AG08396 (cell line): Measurements from ENCODE around the gene CFAP157.
"Not testable (repeated sequence)": the region's sequence is repeated elsewhere in the genome, so short reads cannot be mapped to it uniquely, and the experiment has no call there.

Experiments
- DNase-seq: peaks from one replicate; pipeline ENCODE4 v3.0.0; 2012; ENCODE audit warnings: low spot score, mixed read lengths

CFAP157 gene

DNA sequence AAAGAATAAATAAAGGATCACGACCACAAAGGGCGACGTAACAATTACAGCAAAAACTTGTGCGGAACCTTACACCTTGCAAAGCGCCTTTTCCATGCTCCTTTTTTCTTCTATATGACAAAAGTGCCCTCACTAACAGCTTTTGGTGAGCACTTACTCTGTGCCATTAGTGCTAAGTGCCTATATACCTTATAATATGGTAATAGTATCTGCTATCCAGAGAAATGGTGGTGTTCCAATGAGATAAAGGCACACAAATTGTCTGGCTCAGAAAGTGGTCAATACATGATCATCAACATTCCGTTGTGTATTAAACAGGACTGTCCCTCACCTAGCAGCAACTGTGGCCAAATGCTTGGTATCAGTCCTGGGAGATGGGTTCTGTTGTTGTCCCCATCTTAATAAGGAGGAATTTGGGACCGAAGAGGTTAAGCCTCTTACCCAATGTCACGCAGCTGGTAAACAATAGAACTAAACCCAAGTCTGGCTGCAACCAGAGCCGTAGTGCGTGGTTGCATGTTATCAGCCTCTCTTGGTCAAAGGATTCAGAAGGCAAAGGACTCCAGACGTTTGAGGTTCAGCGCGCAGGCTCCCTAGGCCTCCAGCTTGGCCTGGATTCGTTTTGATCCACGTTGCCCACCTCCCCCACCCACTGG is 28.9 kb downstream of the CFAP157 start:
- no peak for DNase-seq

DNA sequence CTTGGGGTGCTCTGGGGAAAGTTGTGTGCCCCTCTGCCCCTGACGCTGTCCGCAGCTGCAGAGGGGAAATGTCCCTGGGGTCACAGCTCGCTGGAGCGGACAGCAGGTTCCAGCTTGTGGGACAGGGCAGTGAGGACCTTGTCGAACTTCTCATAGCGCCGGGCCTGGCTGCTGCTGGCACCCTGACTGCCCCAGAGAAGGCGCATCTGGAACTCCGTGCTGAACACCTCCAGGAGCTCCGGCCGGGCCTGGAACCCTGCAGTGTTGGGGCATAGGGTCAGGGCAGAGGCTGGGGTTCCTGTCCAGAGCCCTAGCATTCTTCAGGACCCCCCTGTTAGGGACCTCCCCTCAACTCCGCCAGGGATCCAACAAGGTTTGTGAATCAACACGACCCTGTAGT is 31.9 kb downstream of the CFAP157 start:
- DNase-seq: no peak

DNA sequence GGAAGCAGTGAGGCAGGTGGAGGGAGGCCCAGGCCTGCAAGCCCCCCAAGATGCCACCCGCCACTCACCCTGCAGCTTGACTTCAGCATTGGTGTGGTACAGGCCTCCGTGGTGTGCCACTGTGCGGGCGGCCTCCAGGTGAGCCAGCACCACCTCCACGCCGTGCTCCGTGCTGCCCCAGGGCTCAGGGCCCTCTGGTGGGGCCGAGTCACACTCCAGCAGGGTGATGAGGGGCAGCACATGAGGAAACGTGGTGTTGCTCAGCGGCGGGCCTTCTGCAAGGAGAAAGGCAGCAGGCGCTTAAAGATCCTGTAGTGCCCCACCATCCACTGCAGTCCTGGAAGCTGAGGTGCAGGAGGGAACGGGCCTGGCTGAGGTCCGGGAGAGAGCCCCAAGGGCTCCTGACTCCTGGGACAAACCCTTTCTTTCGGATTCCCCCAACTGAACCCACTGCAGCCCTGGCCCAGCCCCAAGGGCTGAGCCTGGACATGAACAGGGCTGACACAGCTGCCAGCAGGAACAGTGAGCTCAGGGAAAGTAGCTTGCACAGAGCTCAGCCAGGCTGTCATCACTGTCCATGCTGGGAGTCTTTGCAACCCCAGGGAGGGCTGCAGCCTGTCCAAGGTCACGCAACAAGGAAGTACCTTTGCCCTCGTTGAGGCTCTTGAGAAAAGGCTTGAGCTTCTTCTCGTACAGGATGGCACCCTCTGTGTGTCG is 33.0 kb downstream of the CFAP157 start:
- no peak for DNase-seq

DNA sequence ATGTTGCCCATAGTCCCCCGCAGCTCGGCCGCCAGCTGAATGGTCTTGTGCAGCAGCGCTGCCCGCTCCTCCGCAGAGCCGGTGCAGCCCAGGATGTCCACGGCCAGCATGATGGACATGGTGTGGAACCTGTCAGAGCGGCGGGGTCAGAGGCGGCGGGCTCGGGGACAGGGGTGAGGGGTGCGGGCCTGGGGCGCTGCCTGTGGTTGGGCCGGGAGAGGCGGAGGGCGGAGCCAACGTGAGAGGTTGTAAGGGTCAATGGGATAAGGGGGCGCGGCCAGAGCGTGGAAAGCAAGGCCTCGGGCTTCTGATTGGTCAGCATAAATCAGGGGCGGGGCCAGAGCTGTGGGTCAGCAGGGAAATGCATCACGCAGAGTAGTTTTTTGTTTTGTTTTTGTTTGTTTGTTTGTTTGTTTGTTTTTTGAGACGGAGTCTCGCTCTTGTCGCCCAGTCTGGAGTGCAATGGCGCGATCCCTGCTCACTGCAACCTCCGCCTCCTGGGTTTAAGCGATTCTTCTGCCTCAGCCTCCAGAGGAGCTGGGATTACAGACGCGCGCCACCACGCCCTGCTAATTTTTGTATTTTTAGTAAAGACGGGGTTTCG is 35.1 kb downstream of the CFAP157 start:
- DNase-seq: peak; percentile 67

DNA sequence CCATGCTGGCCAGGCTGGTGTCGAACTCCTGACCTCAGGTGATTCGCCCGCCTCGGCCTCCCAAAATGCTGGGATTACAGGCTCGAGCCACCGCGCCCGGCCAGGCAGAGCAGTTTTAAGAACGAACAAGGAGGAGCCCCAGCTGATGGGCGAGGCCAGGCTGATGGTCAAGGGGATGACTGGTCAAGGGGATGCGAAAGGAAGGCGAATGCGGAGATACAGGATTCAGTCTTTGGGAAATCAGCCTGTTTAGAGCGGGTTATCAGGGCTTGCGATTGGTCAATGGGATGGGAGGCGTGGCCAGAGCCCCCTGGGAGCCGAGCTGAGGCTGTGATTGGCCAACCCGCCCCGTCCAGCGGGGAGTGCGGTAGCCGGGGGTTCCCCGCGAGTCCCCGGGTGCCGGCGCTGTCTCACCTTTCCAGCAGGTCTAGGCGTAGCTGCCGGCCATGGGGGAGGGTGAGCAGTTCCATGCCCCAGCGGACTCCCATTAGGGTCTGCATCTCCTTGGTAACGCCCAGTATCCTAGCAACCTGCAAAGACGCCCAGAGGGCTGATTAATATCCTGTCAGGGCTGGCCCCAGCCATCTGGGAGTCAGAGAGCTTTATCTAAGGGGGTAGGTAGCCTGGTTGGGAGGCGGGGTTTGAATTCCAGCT is 35.8 kb downstream of the CFAP157 start:
- peak; percentile 87 for DNase-seq

DNA sequence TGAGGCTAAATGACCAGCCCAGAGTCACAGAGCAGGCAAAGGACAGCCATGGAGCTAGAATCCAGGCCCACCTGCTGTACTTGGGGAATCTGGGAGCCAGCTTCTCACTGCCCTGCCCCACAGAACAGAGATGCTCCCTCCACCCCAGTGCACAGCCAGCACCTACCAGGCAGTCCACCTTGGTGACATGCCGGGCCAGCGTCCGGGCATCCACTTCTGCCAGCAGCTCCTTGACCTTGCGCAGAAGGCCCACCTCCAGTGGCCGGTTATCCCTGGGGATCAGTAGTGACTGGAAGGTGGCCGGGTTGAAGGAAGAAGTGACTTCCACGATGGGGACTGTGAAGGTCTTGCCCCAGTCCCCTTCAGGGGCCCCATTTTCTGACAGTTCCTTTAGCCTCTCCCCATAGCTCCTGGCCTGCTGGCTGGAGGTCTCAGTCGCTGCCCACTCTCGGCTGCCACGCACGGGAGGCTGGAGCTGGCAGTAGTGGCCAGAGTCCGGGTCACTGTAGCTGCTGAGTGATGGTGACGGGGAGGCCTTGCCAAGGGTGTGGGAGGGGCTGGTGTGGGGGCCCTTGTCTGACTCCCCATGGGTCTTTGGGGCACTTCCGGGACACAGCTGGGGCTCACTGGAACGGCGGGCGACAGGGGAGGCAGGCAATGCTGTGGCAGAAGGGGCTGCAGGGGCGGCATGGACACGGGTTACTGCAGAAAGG is 37.8 kb downstream of the CFAP157 start:
- DNase-seq: no peak

DNA sequence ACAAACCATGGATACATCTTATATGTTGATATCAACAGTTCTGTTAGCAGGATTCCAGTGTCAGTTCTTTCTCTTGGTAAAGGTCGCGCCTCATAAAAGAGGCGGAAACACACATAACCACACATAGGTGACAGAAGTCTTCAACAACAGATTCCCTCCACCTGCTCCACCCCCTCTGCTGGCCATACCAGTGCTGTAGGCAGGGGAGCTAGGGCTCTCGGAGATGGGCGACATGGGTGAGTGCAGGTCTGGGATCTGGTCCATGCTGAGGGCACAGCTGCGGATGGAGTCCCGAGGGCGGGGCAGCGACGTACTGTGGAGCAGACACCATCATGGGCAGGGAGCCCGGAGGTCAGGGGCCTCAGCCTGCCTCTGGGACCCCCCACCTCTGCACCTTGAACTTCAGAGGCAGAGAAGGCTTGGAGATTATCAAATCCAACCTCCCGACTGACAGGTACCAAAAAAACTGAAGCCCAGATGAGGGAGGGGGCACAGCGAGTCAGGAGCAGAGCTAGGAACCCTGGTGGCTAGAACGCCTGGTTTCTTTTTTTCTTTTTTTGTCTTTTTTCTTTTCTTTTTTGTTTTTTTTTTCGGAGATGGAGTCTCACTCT is 40.3 kb downstream of the CFAP157 start:
- DNase-seq: no peak

DNA sequence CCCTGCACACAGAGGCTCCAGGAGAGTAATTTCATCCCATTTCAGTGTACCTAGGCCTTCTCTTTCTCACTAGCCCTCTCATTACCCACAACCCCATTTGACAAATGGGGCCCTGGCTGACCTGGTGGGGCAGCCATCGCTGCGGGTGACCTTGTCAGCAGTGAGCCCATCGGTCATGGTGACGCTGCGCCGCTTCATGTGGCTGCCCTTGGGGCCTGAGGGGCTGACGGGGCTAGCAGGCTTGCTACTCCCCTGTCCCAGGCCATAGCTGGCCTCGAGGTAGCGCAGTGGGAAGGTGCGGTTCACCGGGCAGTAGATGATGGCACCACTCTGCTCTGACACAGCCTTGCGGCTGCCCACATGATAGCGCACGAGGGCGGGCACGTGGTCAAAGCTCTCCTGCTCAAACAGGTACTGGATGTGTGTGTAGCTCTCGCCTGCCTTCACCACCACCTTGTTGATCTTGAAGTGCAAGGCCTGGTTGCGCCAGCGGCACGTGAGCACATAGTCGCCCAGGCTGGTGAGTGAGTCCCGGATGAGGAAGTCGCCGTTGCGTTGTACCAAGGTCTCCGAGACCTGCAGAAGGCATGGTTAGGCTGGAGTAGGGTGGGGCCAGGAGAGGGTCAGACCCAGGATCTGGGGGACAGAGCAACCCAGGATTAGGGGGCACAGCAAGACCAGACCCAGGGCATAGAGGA is 42.5 kb downstream of the CFAP157 start:
- DNase-seq: no peak

DNA sequence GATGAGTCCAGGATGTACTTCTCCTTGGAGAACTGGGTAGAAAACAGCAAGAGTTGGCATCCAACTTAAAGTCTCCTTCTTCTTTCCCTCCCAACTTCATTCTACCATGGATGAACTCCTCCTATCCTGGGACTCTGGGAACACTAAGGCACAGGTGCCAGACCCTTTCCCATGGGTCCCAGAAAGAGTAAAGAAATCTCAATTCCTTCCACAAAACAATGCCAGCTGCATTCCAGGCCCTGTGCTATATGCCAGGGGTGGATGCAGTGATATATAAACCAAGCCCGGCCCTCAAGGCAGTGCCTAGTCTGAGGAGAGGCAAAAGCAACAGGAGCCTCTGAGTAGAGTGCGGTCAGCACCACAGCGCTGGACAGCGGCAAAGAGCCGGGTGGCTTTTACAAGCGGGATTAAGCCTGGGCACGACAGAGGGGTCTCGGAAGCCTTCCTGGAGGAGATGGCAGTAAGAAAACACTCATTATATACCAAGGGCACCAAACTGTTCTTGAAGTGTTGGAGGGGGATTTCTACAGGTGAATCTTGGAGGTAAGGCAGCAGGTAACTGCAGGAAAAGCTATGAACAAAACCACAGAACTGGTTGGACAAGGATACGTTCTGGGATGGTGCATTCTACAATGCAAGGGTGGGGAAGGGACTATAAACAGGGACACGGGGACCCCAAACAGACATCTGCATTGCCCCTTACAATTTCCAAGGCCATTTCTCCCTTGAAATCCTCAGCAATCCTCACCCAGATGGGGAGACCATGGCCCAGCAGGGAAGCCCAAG is 44.7 kb downstream of the CFAP157 start:
- DNase-seq: peak; percentile 71

DNA sequence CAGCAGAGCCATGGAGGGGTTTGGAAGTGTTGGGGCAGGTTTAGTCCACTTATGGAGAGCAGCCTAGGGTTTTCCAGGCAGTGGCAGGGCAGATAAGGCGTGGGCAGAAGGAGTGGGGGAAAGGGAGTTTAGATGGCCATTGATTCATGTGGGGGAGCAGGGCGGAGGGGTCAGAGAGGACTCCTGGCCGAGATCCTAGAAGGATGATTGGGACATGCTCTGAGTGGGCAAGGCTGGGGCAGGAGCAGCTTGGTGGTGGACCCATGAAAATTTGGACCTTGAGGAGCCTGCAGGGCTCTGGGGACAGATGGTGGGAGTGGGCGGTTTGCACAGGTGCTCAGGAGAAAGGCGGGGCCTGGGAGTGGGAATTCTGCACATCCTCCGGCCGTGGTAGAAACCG is 46.4 kb downstream of the CFAP157 start:
- no peak for DNase-seq

DNA sequence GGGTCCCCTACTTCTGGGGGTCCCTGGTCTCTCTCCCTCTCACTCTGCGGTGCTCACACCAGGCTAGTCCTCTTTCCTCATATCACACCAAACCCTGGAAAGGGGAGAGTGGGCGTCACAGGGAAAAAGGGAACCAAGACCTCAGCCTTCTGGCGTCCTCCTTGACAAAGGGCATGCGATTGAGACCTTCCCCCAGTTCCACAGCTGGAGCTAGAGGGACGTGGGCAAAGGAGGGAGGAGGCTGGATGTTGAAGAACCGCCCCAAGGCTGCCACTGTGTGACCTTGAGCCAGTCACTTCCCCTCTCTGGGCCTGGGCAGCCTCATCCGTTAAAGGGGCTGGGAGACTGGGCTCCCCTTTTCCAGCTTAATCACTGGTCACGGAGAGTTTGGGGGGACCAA is 46.8 kb downstream of the CFAP157 start:
- no peak for DNase-seq

DNA sequence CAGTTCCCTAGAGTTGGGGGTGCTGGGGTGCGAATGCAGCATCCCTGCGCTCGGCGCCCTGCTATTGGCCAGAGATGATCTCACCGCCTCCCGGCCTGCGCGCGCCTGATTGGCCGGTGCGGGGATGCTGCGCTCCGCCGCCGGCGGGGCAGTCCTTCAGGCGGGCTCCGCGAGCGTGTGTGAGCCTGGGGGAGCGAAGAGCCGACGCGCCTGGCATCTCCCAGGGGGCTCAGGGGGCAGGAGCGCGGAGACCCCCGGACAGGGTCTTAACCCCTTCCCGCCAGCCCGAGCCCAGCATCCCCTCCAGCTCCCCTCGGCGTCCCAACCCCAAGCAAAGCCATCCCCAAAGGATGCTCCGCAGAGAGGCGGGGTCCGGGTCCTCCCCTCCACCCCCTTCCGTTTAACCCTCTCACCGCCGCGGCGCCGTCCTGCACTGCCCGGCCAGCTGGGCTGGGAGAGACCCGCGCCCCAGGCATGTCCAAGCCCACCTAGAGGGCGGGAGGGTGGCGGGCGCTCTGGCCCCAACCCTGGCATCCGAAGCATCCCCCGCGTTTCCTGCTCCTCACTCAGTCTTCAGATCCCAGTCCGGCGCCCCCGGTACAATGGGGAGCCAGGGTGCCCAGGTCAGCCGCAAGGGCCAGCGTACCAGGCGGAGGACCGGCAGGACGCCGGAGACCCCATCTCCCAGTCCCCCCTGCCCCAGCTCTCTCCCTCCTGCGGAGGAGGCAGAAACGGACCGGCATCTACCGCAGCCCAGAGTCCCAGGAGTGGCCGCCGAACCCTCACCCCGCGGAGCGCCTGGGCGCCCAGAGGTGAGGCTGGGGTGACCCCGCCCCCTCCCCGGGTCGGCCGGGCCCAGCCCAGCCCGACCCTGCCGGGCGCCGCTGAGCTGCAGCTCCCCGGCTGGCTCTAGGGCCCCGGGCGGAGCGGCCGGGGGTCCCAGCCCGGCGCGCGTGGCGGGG is 47.6 kb downstream of the CFAP157 start:
- peak; percentile 86 for DNase-seq

DNA sequence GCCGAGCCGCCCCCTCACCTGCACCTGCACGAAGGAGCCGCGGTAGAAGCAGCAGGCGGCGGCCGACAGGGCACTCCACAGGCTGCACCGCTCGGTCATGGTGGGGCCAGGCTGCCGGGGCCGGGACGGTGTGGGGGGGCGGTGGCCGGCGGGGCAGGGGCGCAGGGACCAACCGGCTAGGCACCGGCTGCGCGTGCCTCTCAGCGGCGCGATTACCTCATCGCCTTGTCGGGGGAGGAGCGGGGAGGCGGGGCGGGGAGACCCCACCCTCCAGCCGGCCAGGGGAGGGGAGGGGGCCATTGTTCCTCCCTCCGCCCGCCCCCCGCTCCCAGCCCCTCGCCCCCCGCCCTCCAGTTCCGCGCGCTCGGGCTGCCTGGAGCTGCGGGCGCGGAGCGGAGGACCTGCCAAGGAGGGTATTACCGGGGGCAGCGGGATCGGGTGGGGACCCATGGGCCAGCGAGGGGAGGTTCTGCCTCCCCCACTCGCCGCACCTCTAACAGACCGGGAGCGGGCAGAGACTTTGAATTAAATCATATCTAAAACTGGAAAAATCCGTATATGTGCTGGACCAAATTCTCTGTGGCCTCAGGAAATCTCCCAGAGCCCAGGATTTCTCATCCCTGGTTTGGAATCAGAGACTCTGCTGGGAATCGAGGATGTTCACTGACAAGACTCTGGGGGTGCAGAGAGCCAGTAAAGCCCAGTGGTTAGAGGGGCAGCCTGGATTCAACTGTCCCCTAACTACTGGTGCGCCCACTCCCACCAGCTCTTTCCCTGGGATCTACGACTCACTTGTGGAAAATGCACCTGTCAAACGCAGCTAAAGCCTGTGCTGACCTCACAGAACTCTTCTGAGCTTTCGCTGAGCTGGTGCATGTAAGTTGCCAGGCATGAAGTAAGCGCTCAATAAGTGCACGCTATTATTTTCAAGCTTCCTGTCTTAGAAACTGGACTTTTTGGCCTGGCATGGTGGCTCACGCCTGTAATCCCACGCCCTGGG is 48.6 kb downstream of the CFAP157 start:
- DNase-seq: no peak

DNA sequence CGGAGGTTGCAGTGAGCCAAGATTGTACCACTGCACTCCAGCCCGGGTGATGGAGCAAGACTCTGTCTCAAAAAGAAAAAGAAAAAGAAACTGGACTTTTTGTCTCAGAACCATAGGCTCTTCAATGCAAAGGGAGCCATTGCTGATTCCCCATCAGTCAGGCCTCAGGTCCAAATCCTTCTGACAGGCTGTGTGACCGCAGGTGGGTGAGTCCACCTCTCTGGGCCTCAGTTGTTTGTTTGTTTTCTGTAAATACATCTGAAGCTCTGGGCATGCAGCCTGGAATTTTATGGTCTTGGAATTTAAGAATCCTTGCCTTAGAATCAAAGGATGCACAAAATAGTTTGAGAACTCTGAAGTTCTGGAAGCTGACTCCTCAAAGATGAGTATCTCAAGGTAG is 49.4 kb downstream of the CFAP157 start:
- no peak for DNase-seq

DNA sequence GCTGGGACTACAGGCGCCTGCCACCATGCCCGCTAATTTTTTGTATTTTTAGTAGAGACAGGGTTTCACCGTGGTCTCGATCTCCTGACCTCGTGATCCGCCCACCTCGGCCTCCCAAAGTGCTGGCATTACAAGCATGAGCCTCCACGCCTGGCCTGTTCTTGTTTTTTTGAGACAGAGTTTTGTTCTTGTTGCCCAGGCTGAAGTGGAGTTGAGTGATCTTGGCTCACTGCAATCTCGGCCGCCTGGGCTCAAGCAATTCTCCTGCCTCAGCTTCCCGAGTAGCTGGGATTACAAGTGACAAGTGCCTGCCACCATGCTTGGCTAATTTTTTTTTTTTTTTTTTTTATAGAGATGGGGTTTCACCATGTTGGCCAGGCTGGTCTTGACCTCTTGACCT is 50.0 kb downstream of the CFAP157 start:
- not testable (repeated sequence) for DNase-seq

DNA sequence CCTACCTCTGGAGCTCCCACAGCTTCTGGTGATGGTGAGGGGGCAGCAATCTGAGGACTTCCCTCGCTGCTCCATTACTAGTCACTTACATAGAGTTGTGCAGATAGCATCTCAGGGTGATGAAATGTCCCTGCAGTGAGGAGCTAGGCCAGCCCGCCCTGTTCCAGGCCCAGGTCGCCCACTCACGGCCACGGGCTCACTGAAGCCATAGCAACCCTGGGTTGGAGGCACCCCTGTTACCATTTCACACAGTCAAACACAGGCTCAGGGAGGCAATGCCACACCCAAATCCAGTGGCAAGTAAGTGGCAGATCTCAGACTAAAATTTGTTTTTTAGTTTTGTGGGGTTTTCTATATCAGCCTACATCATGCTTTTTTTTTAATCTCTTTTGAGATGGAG is 52.1 kb downstream of the CFAP157 start:
- no peak for DNase-seq

DNA sequence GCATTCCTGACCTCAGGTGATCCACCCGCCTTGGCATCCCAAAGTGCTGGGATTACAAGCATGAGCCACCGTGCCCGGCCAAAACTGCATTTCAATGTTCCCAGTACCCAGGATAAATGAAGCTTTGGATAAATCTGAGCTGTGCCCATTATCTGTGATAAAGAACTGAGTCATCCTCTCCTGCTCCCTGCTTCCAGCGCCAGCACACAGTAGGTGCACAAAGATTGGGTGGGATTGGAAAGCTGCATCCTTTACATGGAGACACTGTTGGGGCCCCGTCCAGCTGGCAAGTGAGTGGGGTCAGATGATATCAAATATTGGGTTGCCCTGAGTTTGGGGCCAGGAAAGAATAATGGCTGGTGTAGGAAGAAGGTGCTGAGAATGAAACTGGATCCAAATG is 54.3 kb downstream of the CFAP157 start:
- DNase-seq: no peak

DNA sequence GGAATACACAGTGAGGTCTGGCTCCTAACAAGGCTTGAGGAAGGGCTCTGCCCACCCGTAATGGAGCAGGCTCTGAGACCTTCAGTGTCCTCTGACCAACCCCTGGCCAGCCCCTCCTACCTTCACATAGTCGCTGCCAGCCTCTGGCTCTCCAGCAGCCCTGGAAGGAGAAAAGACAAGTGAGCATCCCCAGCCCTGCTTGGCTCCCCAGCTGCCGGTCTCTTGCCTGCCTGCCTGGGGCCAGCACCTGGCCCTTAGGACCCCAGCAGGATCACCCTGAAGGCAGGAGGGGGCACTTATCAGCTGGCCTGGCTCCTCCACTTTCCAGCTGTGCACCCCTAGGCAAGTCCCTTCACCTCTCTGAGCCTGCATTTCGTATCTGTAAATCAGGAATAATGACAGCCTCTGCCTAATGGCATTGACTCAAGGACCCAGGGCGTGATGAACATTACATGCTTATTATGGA is 54.7 kb downstream of the CFAP157 start:
- DNase-seq: no peak
